G401 (cell line): ENCODE measurements around the gene NPHP4. TPM values are rescaled to one million over a fixed set of nuclear protein-coding genes. Genes with fewer than 3 reads are reported as not detected.
A peak's percentile ranks its signal among the peaks of the same experiment; 100 is the strongest.

Experiments
- DNase-seq: peaks from one replicate; pipeline ENCODE4 v3.0.0-alpha.2; 2015; ENCODE audit warnings: low spot score
- in situ Hi-C: cut with HindIII; loops from 2 replicates; pipeline ENCODE4 v1.10.0; 2016; ENCODE audit warnings: low sequenced_read_pairs, mixed read lengths
- total RNA-seq: library from RNA; depleted of rRNA; stranded (reverse); fragments of >200 nt; shearing (Covaris generic); gene quantifications from 2 replicates; pipeline ENCODE4 v1.2.3, GENCODE V29; 2014

NPHP4 gene
- total RNA-seq, 1 experiment from 2014 or later, result 7.6 TPM

GRCh38 chr1:5961601-5962000, 30.6 kb downstream of the NPHP4 start:
- in situ Hi-C loops, result no loop called here
- no peak for DNase-seq

GRCh38 chr1:5960336-5960735, 31.9 kb downstream of the NPHP4 start:
- in situ Hi-C loops, result no loop called here
- no peak for DNase-seq

- no peak for DNase-seq
- in situ Hi-C loops, result no loop called here
These were observed 32.5 kb downstream of the NPHP4 start for GRCh38 chr1:5959667-5960230.

GRCh38 chr1:5959087-5959486, 33.1 kb downstream of the NPHP4 start:
- in situ Hi-C loops, result no loop called here
- DNase-seq, result no peak

- in situ Hi-C loops, result no loop called here
- no peak for DNase-seq
These were observed 36.0 kb downstream of the NPHP4 start for GRCh38 chr1:5956022-5956830.

- in situ Hi-C loops, result no loop called here
These were observed 36.7 kb downstream of the NPHP4 start for GRCh38 chr1:5955479-5955977.

GRCh38 chr1:5954964-5955363, 37.3 kb downstream of the NPHP4 start:
- in situ Hi-C loops, result no loop called here
- no peak for DNase-seq

More at GRCh38 chr1:5955479-5955977, 36.7 kb downstream of the NPHP4 start:
- no peak for DNase-seq

- in situ Hi-C loops, result no loop called here
- DNase-seq, result no peak
These were observed 38.8 kb downstream of the NPHP4 start for GRCh38 chr1:5953386-5953785.

GRCh38 chr1:5951846-5952410, 40.3 kb downstream of the NPHP4 start:
- DNase-seq, result peak; percentile 31
- in situ Hi-C loops, result no loop called here

GRCh38 chr1:5950994-5951785, 41.0 kb downstream of the NPHP4 start:
- DNase-seq, result peak; percentile 20
- in situ Hi-C loops, result no loop called here

GRCh38 chr1:5950201-5950895, 41.9 kb downstream of the NPHP4 start:
- DNase-seq, result no peak
- in situ Hi-C loops, result no loop called here

GRCh38 chr1:5949761-5950100, 42.5 kb downstream of the NPHP4 start:
- in situ Hi-C loops, result no loop called here
- no peak for DNase-seq

GRCh38 chr1:5949085-5949760, 43.0 kb downstream of the NPHP4 start:
- DNase-seq, result no peak
- in situ Hi-C loops, result no loop called here

GRCh38 chr1:5948681-5949005, 43.6 kb downstream of the NPHP4 start:
- in situ Hi-C loops, result no loop called here
- DNase-seq, result no peak

- DNase-seq, result no peak
- in situ Hi-C loops, result no loop called here
These were observed 44.1 kb downstream of the NPHP4 start for GRCh38 chr1:5947978-5948680.

- in situ Hi-C loops, result no loop called here
- no peak for DNase-seq
These were observed 45.0 kb downstream of the NPHP4 start for GRCh38 chr1:5947071-5947821.

- DNase-seq, result no peak
- in situ Hi-C loops, result no loop called here
These were observed 46.8 kb downstream of the NPHP4 start for GRCh38 chr1:5945445-5945844.

GRCh38 chr1:5944843-5945167, 47.4 kb downstream of the NPHP4 start:
- in situ Hi-C loops, result no loop called here

More at GRCh38 chr1:5944843-5945167, 47.4 kb downstream of the NPHP4 start:
- no peak for DNase-seq
